ENCODE results near the gene BSPH1.

DNA sequence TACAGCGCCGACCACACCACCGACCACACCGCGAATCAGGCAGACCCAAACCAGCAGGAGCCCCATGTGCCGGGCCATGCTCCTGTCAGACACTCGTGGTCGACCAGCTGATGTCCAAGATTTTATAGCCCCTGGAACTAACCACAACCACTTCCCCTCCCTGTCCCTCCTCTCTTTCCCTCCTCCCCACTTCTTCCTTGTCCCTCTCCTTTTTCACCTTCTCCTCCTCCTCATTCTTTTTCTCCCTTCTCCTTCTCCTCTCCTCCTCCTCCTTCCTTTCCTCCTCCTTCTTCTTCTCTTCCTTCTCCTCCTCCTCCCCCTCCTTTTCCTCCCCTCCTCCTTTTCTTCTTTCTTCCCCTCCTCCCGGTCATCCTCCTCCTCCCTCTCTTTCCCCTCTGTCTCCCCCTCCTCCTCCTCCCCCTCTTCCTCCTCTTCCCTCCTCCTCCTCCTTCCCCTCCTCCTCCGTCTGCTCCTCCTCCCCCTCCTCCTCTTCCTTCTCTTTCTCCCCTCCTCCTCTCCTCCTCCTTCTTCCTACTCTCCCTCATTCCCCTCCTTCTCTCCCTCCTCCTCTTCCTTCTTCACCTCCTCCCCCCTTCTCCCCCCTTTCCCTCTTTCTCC lies 670 bp downstream of the BSPH1 start:
- TF ChIP-seq, protein P1, sequence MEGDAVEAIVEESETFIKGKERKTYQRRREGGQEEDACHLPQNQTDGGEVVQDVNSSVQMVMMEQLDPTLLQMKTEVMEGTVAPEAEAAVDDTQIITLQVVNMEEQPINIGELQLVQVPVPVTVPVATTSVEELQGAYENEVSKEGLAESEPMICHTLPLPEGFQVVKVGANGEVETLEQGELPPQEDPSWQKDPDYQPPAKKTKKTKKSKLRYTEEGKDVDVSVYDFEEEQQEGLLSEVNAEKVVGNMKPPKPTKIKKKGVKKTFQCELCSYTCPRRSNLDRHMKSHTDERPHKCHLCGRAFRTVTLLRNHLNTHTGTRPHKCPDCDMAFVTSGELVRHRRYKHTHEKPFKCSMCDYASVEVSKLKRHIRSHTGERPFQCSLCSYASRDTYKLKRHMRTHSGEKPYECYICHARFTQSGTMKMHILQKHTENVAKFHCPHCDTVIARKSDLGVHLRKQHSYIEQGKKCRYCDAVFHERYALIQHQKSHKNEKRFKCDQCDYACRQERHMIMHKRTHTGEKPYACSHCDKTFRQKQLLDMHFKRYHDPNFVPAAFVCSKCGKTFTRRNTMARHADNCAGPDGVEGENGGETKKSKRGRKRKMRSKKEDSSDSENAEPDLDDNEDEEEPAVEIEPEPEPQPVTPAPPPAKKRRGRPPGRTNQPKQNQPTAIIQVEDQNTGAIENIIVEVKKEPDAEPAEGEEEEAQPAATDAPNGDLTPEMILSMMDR (IDR thresholded peaks at IDR 0.05): no peak
- no peak for TF ChIP-seq POLR2A (IDR thresholded peaks at IDR 0.05)
